ENCODE measurements around the gene TRAF5.
"Not testable (repeated sequence)": the region's sequence is repeated elsewhere in the genome, so short reads cannot be mapped to it uniquely, and the experiment has no call there.

TRAF5 gene

DNA sequence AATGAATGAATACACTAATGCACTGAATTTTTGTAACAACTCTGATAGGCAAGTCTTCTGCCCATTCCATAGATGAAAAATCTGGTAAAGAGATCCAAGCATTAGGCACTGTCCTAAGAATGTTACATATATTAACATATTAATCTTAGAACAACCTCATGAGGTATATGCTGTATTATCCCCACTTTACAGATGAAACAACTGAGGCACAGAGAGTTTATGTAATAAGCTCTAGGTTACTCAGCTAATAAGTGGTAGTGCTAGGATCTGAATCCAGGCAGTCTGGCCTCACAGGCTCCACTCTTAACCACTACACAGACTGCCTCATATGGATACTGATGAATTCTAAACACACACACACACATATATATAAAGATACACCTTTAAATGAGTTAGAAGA, 52.8 kb downstream of the TRAF5 start:
- DNase-seq = no peak

- no peak for DNase-seq
These were observed 55.0 kb downstream of the TRAF5 start for GRCh38 chr1:211381481-211382181.

- no peak for DNase-seq
These were observed 55.6 kb downstream of the TRAF5 start for GRCh38 chr1:211382182-211382713.

- peak; percentile 89 to 96 for DNase-seq
These were observed 56.3 kb downstream of the TRAF5 start for GRCh38 chr1:211382714-211383480.

GRCh38 chr1:211384524-211384923, 57.9 kb downstream of the TRAF5 start:
- DNase-seq = no peak

GRCh38 chr1:211386921-211387320, 60.3 kb downstream of the TRAF5 start:
- DNase-seq = no peak

DNA sequence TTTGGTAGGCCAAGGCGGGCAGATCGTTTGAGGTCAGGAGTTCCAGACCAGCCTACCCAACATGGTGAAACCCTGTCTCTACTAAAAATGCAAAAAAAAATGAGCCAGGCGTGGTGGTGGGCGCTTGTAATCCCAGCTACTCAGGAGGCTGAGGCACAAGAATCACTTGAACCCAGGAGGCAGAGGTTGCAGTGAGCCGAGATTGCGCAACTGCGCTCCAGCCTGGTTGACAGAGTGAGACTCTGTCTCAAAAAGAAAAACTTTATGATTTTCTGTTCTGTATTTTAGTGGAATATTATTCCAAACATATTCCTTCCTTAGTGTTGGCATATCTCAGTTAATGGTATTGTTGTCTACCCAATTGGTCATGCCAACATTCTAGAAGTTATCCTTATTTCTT, 64.2 kb downstream of the TRAF5 start:
- not testable (repeated sequence) for DNase-seq

DNA sequence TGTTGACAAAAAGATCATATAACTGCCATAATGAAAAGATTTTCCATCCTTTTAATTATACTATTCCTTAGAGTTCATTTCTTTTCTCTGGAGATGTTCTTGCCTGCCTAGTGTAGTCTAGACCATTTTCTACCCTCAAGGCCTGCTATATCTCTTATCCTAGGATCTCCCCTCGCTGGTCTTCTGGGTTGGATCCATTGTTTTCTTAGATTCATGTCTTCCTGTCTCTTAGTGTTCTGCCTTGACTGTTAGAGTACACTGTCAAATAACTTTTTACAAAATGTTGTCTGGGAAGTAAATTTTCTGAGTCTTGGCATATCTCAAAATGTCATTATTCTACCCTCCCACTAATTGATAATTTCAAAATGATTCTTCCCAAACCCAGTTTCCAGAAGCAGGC, 66.6 kb downstream of the TRAF5 start:
- DNase-seq = no peak

- DNase-seq = not testable (repeated sequence)
These were observed 71.8 kb downstream of the TRAF5 start for GRCh38 chr1:211398266-211398930.

DNA sequence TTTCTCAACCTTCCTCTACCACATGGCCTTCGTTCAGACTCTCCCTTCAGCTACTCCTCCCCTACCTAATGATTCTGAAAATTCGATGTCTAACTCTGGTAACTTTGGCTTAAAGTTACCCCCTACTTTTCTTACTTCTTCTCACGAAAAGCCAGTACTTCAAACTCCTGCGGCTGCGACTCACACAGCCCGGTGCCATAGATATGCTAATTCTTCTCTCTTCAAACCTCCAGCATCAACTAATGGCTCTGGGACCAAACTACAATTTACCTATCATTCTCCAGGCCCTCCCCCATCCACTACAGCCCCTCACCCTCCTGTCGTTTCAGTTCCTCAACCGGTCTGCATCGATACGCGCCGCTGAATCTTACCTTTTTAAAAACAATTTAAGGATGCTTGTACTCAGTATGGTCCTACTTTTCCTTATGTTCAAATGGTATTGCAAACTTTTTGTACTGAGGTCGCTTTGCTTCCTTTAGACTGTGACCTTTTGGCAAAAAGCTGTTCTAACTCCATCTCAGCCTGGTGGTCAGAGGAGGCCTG, 73.3 kb downstream of the TRAF5 start:
- not testable (repeated sequence) for DNase-seq

DNA sequence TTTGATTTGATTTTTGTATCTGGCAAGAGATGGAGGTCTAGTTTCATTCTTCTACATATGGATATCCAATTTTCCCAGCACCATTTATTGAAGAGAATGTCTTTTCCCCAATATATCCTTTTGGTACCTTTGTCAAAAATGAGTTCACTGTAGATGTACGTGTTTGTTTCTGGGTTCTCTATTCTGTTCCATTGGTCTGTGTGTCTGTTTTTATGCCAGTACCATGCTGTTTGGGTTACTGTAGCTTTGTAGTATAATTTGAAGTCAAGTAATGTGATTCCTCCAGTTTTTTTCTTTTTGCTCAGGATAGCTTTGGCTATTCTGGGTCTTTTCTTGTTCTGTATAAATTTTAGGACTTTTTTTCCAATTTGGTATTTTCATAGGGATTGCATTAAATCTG, 75.1 kb downstream of the TRAF5 start:
- not testable (repeated sequence) for DNase-seq

GRCh38 chr1:211406086-211406485, 79.5 kb downstream of the TRAF5 start:
- not testable (repeated sequence) for DNase-seq

DNA sequence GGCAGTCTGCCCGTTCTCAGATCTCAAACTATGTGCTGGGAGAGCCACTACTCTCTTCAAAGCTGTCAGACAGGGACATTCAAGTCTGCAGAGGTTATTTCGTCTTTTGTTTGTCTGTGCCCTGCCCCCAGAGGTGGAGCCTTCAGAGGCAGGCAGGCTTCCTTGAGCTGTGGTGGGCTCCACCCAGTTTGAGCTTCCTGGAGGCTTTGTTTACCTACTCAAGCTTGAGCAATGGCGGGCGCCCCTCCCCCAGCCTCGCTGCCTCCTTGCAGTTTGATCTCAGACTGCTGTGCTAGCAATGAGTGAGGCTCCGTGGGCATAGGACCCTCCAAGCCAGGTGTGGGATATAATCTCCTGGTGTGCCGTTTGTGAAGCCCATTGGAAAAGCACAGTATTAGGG, 81.1 kb downstream of the TRAF5 start:
- not testable (repeated sequence) for DNase-seq

- DNase-seq = no peak
These were observed 85.0 kb downstream of the TRAF5 start for GRCh38 chr1:211411639-211412038.

DNA sequence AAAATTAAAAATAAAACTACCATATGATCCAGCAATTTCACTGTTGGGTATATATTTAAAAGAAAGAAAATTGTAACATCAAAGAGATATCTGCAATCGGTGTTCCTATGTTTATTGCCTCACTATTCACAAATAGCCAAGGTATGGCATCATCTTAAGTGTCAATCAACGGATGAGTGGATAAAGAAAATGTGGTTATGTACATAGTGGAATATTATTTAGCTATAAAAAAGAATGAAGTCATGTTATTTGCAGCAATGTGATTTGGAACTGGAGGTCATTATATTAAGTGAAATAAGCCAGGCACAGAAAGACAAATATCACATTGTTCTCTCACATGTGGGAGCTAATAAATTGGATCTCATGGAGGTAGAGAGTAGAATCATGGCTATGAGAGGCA, 89.1 kb downstream of the TRAF5 start:
- DNase-seq = no peak

GRCh38 chr1:211416246-211416627, 89.6 kb downstream of the TRAF5 start:
- peak in 1 of 2 experiments; percentile 8 for DNase-seq

DNA sequence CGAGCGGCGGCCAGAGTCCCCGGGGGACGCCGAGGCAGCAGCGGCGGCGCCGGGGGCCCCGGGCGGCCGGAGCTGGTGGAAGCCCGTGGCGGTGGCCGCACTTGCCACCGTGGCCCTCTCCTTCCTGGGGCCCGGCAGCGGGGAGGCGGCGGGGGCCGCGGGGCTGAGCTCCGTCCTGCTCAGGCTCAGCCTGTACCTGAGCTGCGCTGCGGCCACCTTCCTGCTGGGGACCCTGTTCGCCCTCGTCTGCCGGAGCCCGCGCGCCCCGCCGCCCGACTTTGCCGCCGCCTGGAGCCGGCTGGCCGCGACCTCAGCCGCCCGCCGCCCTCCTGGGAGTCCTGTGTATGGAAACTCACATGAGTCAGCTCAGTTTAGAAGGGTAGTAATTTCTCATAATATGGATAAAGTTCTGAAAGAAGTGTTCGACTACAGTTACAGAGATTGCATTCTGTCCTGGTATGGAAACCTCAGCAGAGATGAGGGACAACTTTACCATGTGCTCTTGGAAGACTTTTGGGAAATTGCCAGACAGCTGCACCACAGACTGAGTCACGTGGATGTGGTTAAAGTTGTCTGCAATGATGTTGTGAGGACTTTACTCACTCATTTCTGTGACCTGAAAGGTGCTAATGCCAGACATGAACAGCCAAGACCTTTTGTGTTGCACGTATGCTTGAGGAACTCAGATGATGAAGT, 90.1 kb downstream of the TRAF5 start:
- peak in 1 of 2 experiments; percentile 4 for DNase-seq

DNA sequence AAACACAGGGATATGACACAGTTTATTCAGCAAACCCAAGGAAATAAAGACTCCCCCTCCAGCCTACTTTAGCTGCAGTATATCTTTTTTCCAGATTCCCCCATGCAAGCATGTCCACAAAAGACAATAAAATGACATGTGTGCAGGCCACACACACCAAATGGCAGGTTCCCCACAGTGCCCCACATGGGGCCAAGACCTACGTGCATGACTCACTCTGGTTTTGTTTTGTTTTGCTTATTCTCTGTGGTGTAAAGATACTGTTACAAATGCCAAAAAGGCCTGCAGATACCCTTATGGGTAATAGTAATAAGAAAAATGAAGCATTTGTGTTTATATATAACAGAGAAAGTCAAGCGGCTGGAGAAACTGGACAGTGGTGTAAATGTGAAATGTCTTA, 93.8 kb downstream of the TRAF5 start:
- no peak for DNase-seq

DNA sequence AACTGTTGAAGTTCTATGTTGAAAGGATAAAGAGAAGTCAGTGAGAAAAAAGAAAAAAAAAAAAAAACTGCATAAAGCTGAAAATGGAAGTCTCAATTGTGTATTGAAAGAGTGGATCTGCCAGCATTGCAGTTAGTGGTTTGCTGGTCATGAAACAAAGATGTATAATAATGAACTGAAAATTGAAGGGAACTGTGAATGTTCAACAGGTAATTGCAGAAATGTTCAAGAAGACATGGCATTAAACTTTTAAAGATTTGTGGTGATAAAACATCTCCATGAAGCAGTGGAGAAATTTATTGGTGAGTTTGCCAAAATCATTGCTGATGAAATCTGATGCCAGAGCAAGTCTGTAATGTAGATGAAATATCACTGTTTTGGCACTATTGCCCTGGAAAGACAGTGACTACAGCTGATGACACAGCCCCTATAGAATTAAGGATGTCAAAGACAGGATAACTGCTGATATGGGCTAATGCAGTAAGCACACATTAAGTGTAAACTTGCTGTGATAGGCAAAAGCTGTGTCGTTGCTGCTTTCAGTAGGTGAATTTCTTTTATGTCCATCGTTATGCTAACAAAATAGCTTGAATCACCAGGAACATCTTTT, 94.3 kb downstream of the TRAF5 start:
- DNase-seq = no peak

GRCh38 chr1:211424018-211424417, 97.4 kb downstream of the TRAF5 start:
- DNase-seq = no peak

Data from SHP77 (cell line).